Endothelial cell of umbilical vein (primary cell): ENCODE results near the gene GNAO1. TPM values are rescaled to one million over a fixed set of nuclear protein-coding genes. Genes with fewer than 3 reads are reported as not detected.

ENCODE experiments used
- BruUV-seq: library from RNA; stranded (reverse); fragments of 400-500 nt; replicated peaks from 2 replicates; lab custom pipeline; 2021; lab: Mats Ljungman, UMichigan
- CTCF ChIA-PET: fragments of 300-600, 350-600 bp; sonication (Branson Sonifier 250); formaldehyde crosslinking; loops from one replicate; lab custom pipeline; 2021; ENCODE audit warnings: antibody characterized with exemption, inconsistent platforms; lab: Charles Lee
- POLR2A ChIA-PET: fragments of 300-600, 350-600 bp; sonication (Branson Sonifier 250); formaldehyde crosslinking; loops from one replicate; lab custom pipeline; 2021; ENCODE audit warnings: antibody characterized with exemption, inconsistent platforms; lab: Charles Lee
- DNase-seq: peaks from one replicate; pipeline ENCODE4 v3.0.0-alpha.2; 2011; ENCODE audit warnings: low read depth, low spot score
- FAIRE-seq: peaks from 2 replicates; lab custom pipeline; 2011; peaks lifted over from hg19 to GRCh38; lab: Jason Lieb, UNC
- H2AFZ ChIP-seq: 2 replicates; pipeline ENCODE4 v1.6.0; 2012; ENCODE audit warnings: low read depth, low read length, control low read depth, inconsistent platforms
- H3K27ac ChIP-seq: 2 replicates; pipeline ENCODE4 v1.5.1; 2011; ENCODE audit warnings: low read depth, mild to moderate bottlenecking, control low read depth, low read length, moderate library complexity; ENCODE audit not compliant: insufficient read depth
- H3K27me3 ChIP-seq, 2 experiments: 2 replicates each; pipeline versions ENCODE4 v1.6.0 to v1.6.1; 2011; ENCODE audit warnings: low read length in 2 of 2, mixed read lengths in 1 of 2; ENCODE audit not compliant: control insufficient read depth in 2 of 2, insufficient read depth in 2 of 2
- H3K36me3 ChIP-seq, 2 experiments: 2 replicates in 1 of 2; 3 replicates in 1 of 2; pipeline ENCODE4 v1.5.1; 2011; ENCODE audit warnings: low read length in 2 of 2, mild to moderate bottlenecking in 1 of 2, moderate library complexity in 1 of 2; ENCODE audit not compliant: control insufficient read depth in 2 of 2, insufficient read depth in 2 of 2; ENCODE audit errors: extremely low read depth in 1 of 2
- H3K4me1 ChIP-seq: 3 replicates; pipeline ENCODE4 v1.5.1; 2011; ENCODE audit warnings: mild to moderate bottlenecking, low read length; ENCODE audit not compliant: control insufficient read depth, insufficient read depth; ENCODE audit errors: extremely low read depth
- H3K4me2 ChIP-seq: 2 replicates; pipeline ENCODE4 v1.6.1; 2011; ENCODE audit warnings: low read length, control low read depth, mixed read lengths; ENCODE audit not compliant: insufficient read depth
- H3K4me3 ChIP-seq, 3 experiments: fragments of 200-600 bp in 1 of 3; sonication (generic), shearing (Covaris generic) in 1 of 3; replicated peaks in 1 of 3; 2 replicates each; pipeline ENCODE4 v1.5.1; 2011 to 2016; ENCODE audit warnings: control low read depth in 3 of 3, low read length in 3 of 3, mild to moderate bottlenecking in 2 of 3, inconsistent platforms in 1 of 3, low read depth in 1 of 3, moderate library complexity in 1 of 3; ENCODE audit not compliant: insufficient read depth in 1 of 3
- H3K79me2 ChIP-seq: 2 replicates; pipeline ENCODE4 v1.6.0; 2012; ENCODE audit warnings: low read length, inconsistent platforms; ENCODE audit not compliant: control insufficient read depth, insufficient read depth
- H3K9ac ChIP-seq: replicated peaks from 2 replicates; pipeline ENCODE3; 2011; ENCODE audit warnings: low read length, control low read depth; ENCODE audit not compliant: insufficient read depth; ENCODE audit errors: extremely low read depth
- H3K9me1 ChIP-seq: replicated peaks from 3 replicates; pipeline ENCODE4 v1.6.0; 2011; ENCODE audit warnings: mild to moderate bottlenecking, low read length; ENCODE audit not compliant: control insufficient read depth, insufficient read depth; ENCODE audit errors: extremely low read depth
- H3K9me3 ChIP-seq: replicated peaks from 2 replicates; pipeline ENCODE4 v1.5.1; 2012; ENCODE audit warnings: low read length, inconsistent platforms; ENCODE audit not compliant: control insufficient read depth, insufficient read depth
- H4K20me1 ChIP-seq: replicated peaks from 2 replicates; pipeline ENCODE3; 2011; ENCODE audit warnings: mild to moderate bottlenecking, low read length; ENCODE audit not compliant: control insufficient read depth, insufficient read depth; ENCODE audit errors: extremely low read depth
- EZH2 ChIP-seq: IDR thresholded peaks from 2 replicates; pipeline ENCODE4 v1.6.1; 2012; ENCODE audit warnings: borderline replicate concordance, low read depth, mild to moderate bottlenecking, moderate library complexity, low read length, inconsistent platforms; ENCODE audit not compliant: severe bottlenecking
- FOS ChIP-seq: IDR thresholded peaks from 2 replicates; pipeline ENCODE4 v1.6.1; 2011; ENCODE audit warnings: mild to moderate bottlenecking, low read length, moderate library complexity, borderline replicate concordance; ENCODE audit not compliant: insufficient read depth
- GATA2 ChIP-seq: IDR thresholded peaks from 2 replicates; pipeline ENCODE4 v1.7.0; 2011; ENCODE audit warnings: low read depth, mild to moderate bottlenecking, moderate library complexity, mixed read lengths, low read length; ENCODE audit not compliant: insufficient read length, insufficient read depth
- JUN ChIP-seq: IDR thresholded peaks from 2 replicates; pipeline ENCODE4 v1.6.1; 2011; ENCODE audit warnings: borderline replicate concordance, low read depth; ENCODE audit not compliant: insufficient read length, insufficient read depth
- MYC ChIP-seq: IDR thresholded peaks from one replicate; pipeline ENCODE4 v1.6.1; 2011; ENCODE audit warnings: mild to moderate bottlenecking, low read depth, low read length
- POLR2A ChIP-seq: IDR thresholded peaks from 2 replicates; pipeline ENCODE4 v1.6.1; 2012; ENCODE audit warnings: low read depth, mild to moderate bottlenecking, control low read depth, low read length
- POLR2AphosphoS5 ChIP-seq: IDR thresholded peaks from 2 replicates; pipeline ENCODE4 v1.6.1; 2012; ENCODE audit warnings: low read depth, mild to moderate bottlenecking, control low read depth, low read length, moderate library complexity; ENCODE audit not compliant: insufficient read depth
- dilution Hi-C: fragments of 300-500 bp; cut with MboI; formaldehyde crosslinking; loops from one replicate; pipeline ENCODE4 v1.15.0; 2019; ENCODE audit warnings: low sequenced_read_pairs; ENCODE audit not compliant: extremely low pct_ligation_motif_present
- intact Hi-C: fragments of 100-400 bp; cut with micrococcal nuclease; formaldehyde crosslinking; loops from one replicate; pipeline ENCODE4 v1.10.0; 2022
- polyA plus RNA-seq, 4 experiments: library from polyadenylated mRNA; depleted of rRNA in 3 of 4; stranded (reverse) in 3 of 4; unstranded in 1 of 4; fragments of >200 nt; gene quantifications; 2 replicates each; pipeline versions ENCODE4 v1.2.1 to v1.2.3, GENCODE V29; 2011 to 2012; ENCODE audit warnings: missing spikeins in 1 of 4
- total RNA-seq: library from RNA; stranded (reverse); gene quantifications from 2 replicates; pipeline ENCODE4 v1.2.3, GENCODE V29; 2021
- TF ChIP-seq, protein P1 (sequence below), 2 donors: IDR thresholded peaks; 1 replicate in 1 of 2; 2 replicates in 1 of 2; pipeline ENCODE4 v1.5.1; 2011; ENCODE audit warnings: low read length in 2 of 2, mild to moderate bottlenecking in 2 of 2, moderate library complexity in 2 of 2, control low read depth in 1 of 2, inconsistent platforms in 1 of 2, low read depth in 1 of 2; ENCODE audit not compliant: insufficient read depth in 1 of 2; ENCODE audit errors: extremely low read depth in 1 of 2
- TF ChIP-seq, protein P2 (sequence below): IDR thresholded peaks from 2 replicates; pipeline ENCODE4 v1.6.1; 2011; ENCODE audit not compliant: insufficient read depth, insufficient read length

GNAO1 gene
- total and polyA plus RNA-seq, 2 donors (not counting 3 experiments of a cell fraction or from before 2014, with no cell fraction given): not detected

DNA sequence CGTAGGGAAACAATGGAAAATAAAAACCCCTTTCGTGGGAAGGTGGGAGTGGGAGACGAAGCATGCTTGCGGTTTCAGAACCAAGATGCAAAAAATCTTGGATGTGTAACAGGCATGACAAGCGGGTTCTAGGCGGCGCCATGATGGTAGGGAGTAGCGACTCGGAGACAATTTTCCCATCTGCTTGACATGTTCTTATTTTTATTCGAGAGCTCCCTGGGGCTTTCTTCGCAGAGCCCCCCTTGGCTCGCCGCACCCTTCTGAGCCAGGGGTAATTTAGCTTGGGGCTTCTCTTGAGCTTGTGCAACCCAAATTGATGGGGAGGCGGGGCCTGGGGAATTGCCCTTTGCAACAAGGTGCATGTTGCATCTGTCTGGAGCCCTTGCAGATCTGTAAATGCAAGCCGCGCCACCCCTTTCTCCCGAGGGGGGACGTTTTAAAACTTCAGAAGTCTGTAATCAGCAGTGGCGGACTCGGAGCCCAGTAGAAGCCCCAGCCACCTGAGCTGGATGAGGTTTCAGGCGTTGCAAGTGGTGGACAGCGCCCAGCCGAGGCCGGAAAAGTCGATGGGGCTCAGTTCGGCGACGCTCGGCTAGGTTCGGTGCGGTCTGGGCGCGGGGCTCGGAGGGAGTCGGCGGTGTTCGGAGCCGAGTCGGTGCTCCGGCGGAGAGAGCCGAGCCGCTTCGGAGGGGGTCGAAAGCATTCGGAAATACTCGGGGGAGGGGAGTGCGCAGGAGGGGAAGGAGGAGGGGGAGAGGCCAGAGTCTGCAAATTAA, 2.9 kb downstream of the GNAO1 start:
- Histone ChIP-seq H3K27me3 (peaks cover 51 to 58% of the 10 kb centered on the region in 2 experiments), H3K4me3 (no peak overlapping the region), H3K9ac (no peak overlapping the region), H3K4me1 (peaks cover 4% of the 10 kb centered on the region), H3K79me2 (no peaks in the 10 kb centered on the region), H3K9me1 (no peaks in the 10 kb centered on the region), H4K20me1 (no peaks in the 10 kb centered on the region), H3K36me3 (no peaks in the 10 kb centered on the region), H3K9me3 (no peaks in the 10 kb centered on the region), H3K4me2 (no peak overlapping the region), H3K27ac (no peak overlapping the region), H2AFZ (no peak overlapping the region)
- CTCF ChIA-PET: no interaction called here
- TF ChIP-seq, protein P1, sequence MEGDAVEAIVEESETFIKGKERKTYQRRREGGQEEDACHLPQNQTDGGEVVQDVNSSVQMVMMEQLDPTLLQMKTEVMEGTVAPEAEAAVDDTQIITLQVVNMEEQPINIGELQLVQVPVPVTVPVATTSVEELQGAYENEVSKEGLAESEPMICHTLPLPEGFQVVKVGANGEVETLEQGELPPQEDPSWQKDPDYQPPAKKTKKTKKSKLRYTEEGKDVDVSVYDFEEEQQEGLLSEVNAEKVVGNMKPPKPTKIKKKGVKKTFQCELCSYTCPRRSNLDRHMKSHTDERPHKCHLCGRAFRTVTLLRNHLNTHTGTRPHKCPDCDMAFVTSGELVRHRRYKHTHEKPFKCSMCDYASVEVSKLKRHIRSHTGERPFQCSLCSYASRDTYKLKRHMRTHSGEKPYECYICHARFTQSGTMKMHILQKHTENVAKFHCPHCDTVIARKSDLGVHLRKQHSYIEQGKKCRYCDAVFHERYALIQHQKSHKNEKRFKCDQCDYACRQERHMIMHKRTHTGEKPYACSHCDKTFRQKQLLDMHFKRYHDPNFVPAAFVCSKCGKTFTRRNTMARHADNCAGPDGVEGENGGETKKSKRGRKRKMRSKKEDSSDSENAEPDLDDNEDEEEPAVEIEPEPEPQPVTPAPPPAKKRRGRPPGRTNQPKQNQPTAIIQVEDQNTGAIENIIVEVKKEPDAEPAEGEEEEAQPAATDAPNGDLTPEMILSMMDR (IDR thresholded peaks at IDR 0.05; ENCODE audit: extremely low read depth in 1 of 2, insufficient read depth in 1 of 2, low read depth in 1 of 2, low read length in 2 of 2): no peak
- TF ChIP-seq POLR2A (no peak), EZH2 (no peak), GATA2 (no peak), MYC (no peak), FOS (no peak), JUN (no peak), POLR2AphosphoS5 (no peak)
- TF ChIP-seq, protein P2, sequence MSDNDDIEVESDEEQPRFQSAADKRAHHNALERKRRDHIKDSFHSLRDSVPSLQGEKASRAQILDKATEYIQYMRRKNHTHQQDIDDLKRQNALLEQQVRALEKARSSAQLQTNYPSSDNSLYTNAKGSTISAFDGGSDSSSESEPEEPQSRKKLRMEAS: no peak
- FAIRE-seq (peak; percentile 15), DNase-seq (peak; percentile 68)
- POLR2A ChIA-PET: no interaction called here
- BruUV-seq: no TSS peak
- intact Hi-C loops (loop anchor here (10.0 kb wide), 1 partner anchor 121 kb away; no protein-coding TSS in a partner anchor), dilution Hi-C loops (no loop called here)
